HG03558 (cell line): ENCODE results near the gene GPR18.
"Not testable (repeated sequence)": the region's sequence is repeated elsewhere in the genome, so short reads cannot be mapped to it uniquely, and the experiment has no call there.

ENCODE experiments used
- ATAC-seq: cut with Tn5 transposase; IDR thresholded peaks from one replicate; pipeline ENCODE4 v1.9.1; 2021; ENCODE audit warnings: moderate number of reproducible peaks; ENCODE audit not compliant: unreplicated experiment; ENCODE audit errors: extremely low read depth

Gene GPR18

GRCh38 chr13:99214731-99215130 lies 43.4 kb downstream of the GPR18 start:
- ATAC-seq = no peak

GRCh38 chr13:99214232-99214631 lies 43.9 kb downstream of the GPR18 start:
- no peak for ATAC-seq

GRCh38 chr13:99211421-99212035 lies 46.7 kb downstream of the GPR18 start:
- ATAC-seq = no peak

GRCh38 chr13:99210627-99211026 lies 47.6 kb downstream of the GPR18 start:
- ATAC-seq = not testable (repeated sequence)

GRCh38 chr13:99208845-99209527 lies 49.2 kb downstream of the GPR18 start:
- ATAC-seq = no peak

- no peak for ATAC-seq
Observed at GRCh38 chr13:99208185-99208584, 50.0 kb downstream of the GPR18 start.

GRCh38 chr13:99207511-99207910 lies 50.7 kb downstream of the GPR18 start:
- ATAC-seq = no peak

- ATAC-seq = no peak
Observed at GRCh38 chr13:99206873-99207272, 51.3 kb downstream of the GPR18 start.

- no peak for ATAC-seq
Observed at GRCh38 chr13:99206226-99206625, 52.0 kb downstream of the GPR18 start.

- no peak for ATAC-seq
Observed at GRCh38 chr13:99205621-99206220, 52.5 kb downstream of the GPR18 start.
